Astrocyte (in vitro differentiated cells and primary cell): ENCODE results near the gene WDR27.

Experiments
- EZH2 ChIP-seq: IDR thresholded peaks from 2 replicates; pipeline ENCODE4 v1.6.1; 2012; ENCODE audit warnings: mild to moderate bottlenecking, low read length, inconsistent platforms; ENCODE audit not compliant: insufficient read depth
- TF ChIP-seq, protein P1 (sequence below): IDR thresholded peaks from 2 replicates; pipeline ENCODE4 v1.5.1; 2011; ENCODE audit warnings: low read depth, mild to moderate bottlenecking, inconsistent platforms, low read length, moderate library complexity; ENCODE audit not compliant: insufficient read depth

DNA sequence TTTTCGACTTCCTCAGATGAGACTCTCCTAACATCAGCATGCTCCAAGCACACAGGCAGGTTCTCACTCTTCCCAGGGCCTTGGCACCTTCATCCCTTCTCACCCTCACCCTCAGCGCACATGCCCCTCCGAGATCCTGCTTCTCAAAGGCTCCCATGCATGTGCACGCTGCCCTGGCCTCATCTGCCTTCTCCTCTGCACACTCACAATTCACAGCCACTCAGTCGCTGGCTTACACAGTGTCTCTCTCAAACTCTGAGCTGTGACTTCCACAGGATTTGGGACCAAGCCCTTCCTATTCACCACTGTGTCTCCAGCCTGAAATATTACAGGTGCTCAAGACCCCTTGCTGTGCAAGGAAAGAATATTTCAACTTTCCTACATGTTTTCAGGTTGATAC lies 30.3 kb downstream of the WDR27 start:
- TF ChIP-seq, protein P1, sequence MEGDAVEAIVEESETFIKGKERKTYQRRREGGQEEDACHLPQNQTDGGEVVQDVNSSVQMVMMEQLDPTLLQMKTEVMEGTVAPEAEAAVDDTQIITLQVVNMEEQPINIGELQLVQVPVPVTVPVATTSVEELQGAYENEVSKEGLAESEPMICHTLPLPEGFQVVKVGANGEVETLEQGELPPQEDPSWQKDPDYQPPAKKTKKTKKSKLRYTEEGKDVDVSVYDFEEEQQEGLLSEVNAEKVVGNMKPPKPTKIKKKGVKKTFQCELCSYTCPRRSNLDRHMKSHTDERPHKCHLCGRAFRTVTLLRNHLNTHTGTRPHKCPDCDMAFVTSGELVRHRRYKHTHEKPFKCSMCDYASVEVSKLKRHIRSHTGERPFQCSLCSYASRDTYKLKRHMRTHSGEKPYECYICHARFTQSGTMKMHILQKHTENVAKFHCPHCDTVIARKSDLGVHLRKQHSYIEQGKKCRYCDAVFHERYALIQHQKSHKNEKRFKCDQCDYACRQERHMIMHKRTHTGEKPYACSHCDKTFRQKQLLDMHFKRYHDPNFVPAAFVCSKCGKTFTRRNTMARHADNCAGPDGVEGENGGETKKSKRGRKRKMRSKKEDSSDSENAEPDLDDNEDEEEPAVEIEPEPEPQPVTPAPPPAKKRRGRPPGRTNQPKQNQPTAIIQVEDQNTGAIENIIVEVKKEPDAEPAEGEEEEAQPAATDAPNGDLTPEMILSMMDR: no peak
- TF ChIP-seq EZH2: no peak
